ENCODE data around the gene PUM2.

- TF ChIP-seq, protein P1, sequence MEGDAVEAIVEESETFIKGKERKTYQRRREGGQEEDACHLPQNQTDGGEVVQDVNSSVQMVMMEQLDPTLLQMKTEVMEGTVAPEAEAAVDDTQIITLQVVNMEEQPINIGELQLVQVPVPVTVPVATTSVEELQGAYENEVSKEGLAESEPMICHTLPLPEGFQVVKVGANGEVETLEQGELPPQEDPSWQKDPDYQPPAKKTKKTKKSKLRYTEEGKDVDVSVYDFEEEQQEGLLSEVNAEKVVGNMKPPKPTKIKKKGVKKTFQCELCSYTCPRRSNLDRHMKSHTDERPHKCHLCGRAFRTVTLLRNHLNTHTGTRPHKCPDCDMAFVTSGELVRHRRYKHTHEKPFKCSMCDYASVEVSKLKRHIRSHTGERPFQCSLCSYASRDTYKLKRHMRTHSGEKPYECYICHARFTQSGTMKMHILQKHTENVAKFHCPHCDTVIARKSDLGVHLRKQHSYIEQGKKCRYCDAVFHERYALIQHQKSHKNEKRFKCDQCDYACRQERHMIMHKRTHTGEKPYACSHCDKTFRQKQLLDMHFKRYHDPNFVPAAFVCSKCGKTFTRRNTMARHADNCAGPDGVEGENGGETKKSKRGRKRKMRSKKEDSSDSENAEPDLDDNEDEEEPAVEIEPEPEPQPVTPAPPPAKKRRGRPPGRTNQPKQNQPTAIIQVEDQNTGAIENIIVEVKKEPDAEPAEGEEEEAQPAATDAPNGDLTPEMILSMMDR (IDR thresholded peaks at IDR 0.05; ENCODE audit: low read length) = no peak
- no peak for TF ChIP-seq EZH2phosphoT487 (IDR thresholded peaks at IDR 0.05; ENCODE audit: low read length)
Measured at GRCh38 chr2:20400306-20400705, 49.7 kb upstream of the PUM2 start.

All from MM.1S (cell line).